ENCODE data around the gene TEAD2. TPM values are rescaled to one million over a fixed set of nuclear protein-coding genes. Genes with fewer than 3 reads are reported as not detected.

Gene TEAD2
- total RNA-seq, 4 donors from 2014 or later = 21.8 to 83.2 (median 48.5) TPM

GRCh38 chr19:49337267-49338022, 24.8 kb downstream of the TEAD2 start:
- TF ChIP-seq POLR2A (IDR thresholded peaks at IDR 0.05) (no peak), CTCF (IDR thresholded peaks at IDR 0.05) (no peak)
- intact Hi-C loops (cut with DNase I; ENCODE audit: low total_unique reads) = no loop called here
- no peaks in the 10 kb centered on the region for H3K36me3 ChIP-seq
- no peak overlapping the region for H3K4me3 ChIP-seq
- no peaks in the 10 kb centered on the region for H3K9me3 ChIP-seq
- DNase-seq = no peak
- H3K4me1 ChIP-seq = peaks cover 0 to 4% of the 10 kb centered on the region in 2 donors
- H3K27me3 ChIP-seq = no peaks in the 10 kb centered on the region
- no peak overlapping the region for H3K27ac ChIP-seq

- Histone ChIP-seq H3K9me3 (no peaks in the 10 kb centered on the region), H3K4me1 (peaks cover 0 to 4% of the 10 kb centered on the region in 2 donors), H3K27me3 (no peaks in the 10 kb centered on the region), H3K27ac (no peak overlapping the region), H3K36me3 (no peaks in the 10 kb centered on the region), H3K4me3 (no peak overlapping the region)
- no peak for DNase-seq
- intact Hi-C loops (cut with DNase I; ENCODE audit: low total_unique reads) = no loop called here
- TF ChIP-seq CTCF (IDR thresholded peaks at IDR 0.05) (no peak), POLR2A (IDR thresholded peaks at IDR 0.05) (no peak)
Measured at GRCh38 chr19:49336482-49337266, 25.5 kb downstream of the TEAD2 start.

GRCh38 chr19:49335784-49336481, 26.3 kb downstream of the TEAD2 start:
- no peak for DNase-seq

GRCh38 chr19:49335071-49335783, 27.0 kb downstream of the TEAD2 start, which contains the start of gene CD37:
CD37 (plus strand) TSS chr19:49335406; CDS start chr19:49335541, 135 bp downstream.
- no peaks in the 10 kb centered on the region for H3K9me3 ChIP-seq
- H3K4me1 ChIP-seq = peaks cover 0 to 4% of the 10 kb centered on the region in 2 donors
- no peak for TF ChIP-seq CTCF (IDR thresholded peaks at IDR 0.05)
- TF ChIP-seq POLR2A (IDR thresholded peaks at IDR 0.05) = no peak
- H3K27me3 ChIP-seq = no peaks in the 10 kb centered on the region
- H3K4me3 ChIP-seq = no peak within 1 kb of the TSS
- intact Hi-C loops (cut with DNase I; ENCODE audit: low total_unique reads) = no loop called here
- H3K27ac ChIP-seq = no peak within 1 kb of the TSS
- H3K36me3 ChIP-seq = no peaks in the 10 kb centered on the region
- DNase-seq = no peak

More at GRCh38 chr19:49335784-49336481, 26.3 kb downstream of the TEAD2 start:
- H3K27ac ChIP-seq = no peak overlapping the region
- TF ChIP-seq POLR2A (IDR thresholded peaks at IDR 0.05) (no peak), CTCF (IDR thresholded peaks at IDR 0.05) (no peak)
- H3K9me3 ChIP-seq = no peaks in the 10 kb centered on the region
- peaks cover 0 to 4% of the 10 kb centered on the region in 2 donors for H3K4me1 ChIP-seq
- no peaks in the 10 kb centered on the region for H3K36me3 ChIP-seq
- no peaks in the 10 kb centered on the region for H3K27me3 ChIP-seq
- H3K4me3 ChIP-seq = no peak overlapping the region
- intact Hi-C loops (cut with DNase I; ENCODE audit: low total_unique reads) = no loop called here
